OCI-LY3 (cell line): ENCODE results near the gene BCAT1.
A peak's percentile ranks its signal among the peaks of the same experiment; 100 is the strongest.

ENCODE experiments used
- CTCF ChIP-seq: fragments of 200-600, 300-600 bp; sonication (generic); IDR thresholded peaks from 2 replicates; pipeline ENCODE4 v1.5.1; 2014; ENCODE audit warnings: antibody characterized with exemption, low read length, low read depth
- EZH2phosphoT487 ChIP-seq: fragments of 200-600 bp; shearing (Covaris generic); IDR thresholded peaks from 2 replicates; pipeline ENCODE4 v1.6.1; 2018; ENCODE audit warnings: antibody characterized with exemption, mixed run types, low read depth

GRCh38 chr12:24839268-24839791, 109.6 kb downstream of the BCAT1 start:
- TF ChIP-seq CTCF (no peak), EZH2phosphoT487 (peak; percentile 78; the same call in 1 of the 2 replicates)
